Left colon (tissue), 2 donors: ENCODE data around the gene NUCKS1. TPM values are rescaled to one million over a fixed set of nuclear protein-coding genes. Genes with fewer than 3 reads are reported as not detected.

Source experiments
- ATAC-seq: fragments of 200-7000 bp; cut with Tn5 transposase; one replicate; pipeline ENCODE4 v1.9.1; 2020; ENCODE audit warnings: mild to moderate bottlenecking, moderate library complexity
- DNase-seq, 2 donors: peaks; one replicate each; pipeline ENCODE4 v3.0.0-alpha.2; 2020
- intact Hi-C, 2 donors: fragments of 100-400 bp; cut with DNase I in 1 of 2; cut with micrococcal nuclease in 1 of 2; formaldehyde crosslinking; loops; one replicate each; pipeline versions ENCODE4 v1.11.2 to v1.14.0; 2022; cut with DNase I, micrococcal nuclease
- total RNA-seq, 2 donors: library from RNA; stranded (reverse); fragmentation: NEBNext Ultra II Directional; extraction: Animal tissue kit (Norgen Biotek cat#: 25700); gene quantifications; one replicate each; pipeline ENCODE4 v1.2.1, GENCODE V29; 2021
- donor health status: DM: no; HTN: no; CAD: no.
- donor health status: DM: yes; HTN: yes; CAD: no.

The NUCKS1 gene
- total RNA-seq, 2 donors from 2014 or later = 74.6 to 78.1 TPM

GRCh38 chr1:205663286-205663936 lies 86.6 kb downstream of the NUCKS1 start:
- DNase-seq (no peak), ATAC-seq (no peak)
- intact Hi-C loops = loop anchor here in 1 of 2 donors (5.0 kb wide), 1 partner anchor 49 kb away; no protein-coding TSS in a partner anchor

Other genes starting within 250 kb of the NUCKS1 start
- 10 to 100 TPM; 32.6 to 39.2 TPM for gene CDK18, start 245.5 kb downstream of the NUCKS1 start, total RNA-seq
- gene ELK4, start 118.2 kb downstream of the NUCKS1 start, total RNA-seq = 10 to 100 TPM; 37.4 to 39.5 TPM
- gene SLC45A3, start 69.7 kb downstream of the NUCKS1 start, total RNA-seq = 10 to 100 TPM; 19.5 to 30.8 TPM
- gene RAB29, start 25.3 kb upstream of the NUCKS1 start, total RNA-seq = 1 to 10 TPM; 7.3 to 8.0 TPM
- gene SLC41A1, start 63.0 kb upstream of the NUCKS1 start, total RNA-seq = 1 to 10 TPM; 4.4 to 4.9 TPM
- gene PM20D1, start 100.0 kb upstream of the NUCKS1 start, total RNA-seq = under 1 TPM in 1 of 2 donors, not detected in 1; 0.17 TPM
- not detected for gene SLC26A9, start 193.3 kb upstream of the NUCKS1 start, total RNA-seq